ENCODE measurements around the gene PNMT. TPM values are rescaled to one million over a fixed set of nuclear protein-coding genes. Genes with fewer than 3 reads are reported as not detected.

PNMT gene
- polyA plus RNA-seq, 1 donor from 2014 or later = 1.5 TPM

- Histone ChIP-seq H3K4me3 (ENCODE audit: low read length) (no peak overlapping the region), H3K9me2 (ENCODE audit: insufficient read depth, low read length) (no peaks in the 10 kb centered on the region), H3K9me3 (ENCODE audit: low read length) (no peaks in the 10 kb centered on the region), H3K27ac (ENCODE audit: low read length) (no peak overlapping the region), H3K9ac (ENCODE audit: low read length) (no peak overlapping the region), H3F3A (ENCODE audit: insufficient read depth, low read length, poor library complexity, severe bottlenecking) (no peaks in the 10 kb centered on the region), H3K4me2 (ENCODE audit: low read length) (no peak overlapping the region), H3K79me2 (replicated peaks; ENCODE audit: insufficient read depth, low read length) (no peaks in the 10 kb centered on the region), H2AFZ (ENCODE audit: low read depth, low read length) (no peak overlapping the region), H3K27me3 (ENCODE audit: insufficient read depth, low read depth, low read length) (peaks cover 19% of the 10 kb centered on the region), H3K36me3 (ENCODE audit: insufficient read depth, low read length) (no peaks in the 10 kb centered on the region), H4K20me1 (ENCODE audit: insufficient read depth) (no peaks in the 10 kb centered on the region)
- no peak for TF ChIP-seq MXI1 (conservative IDR thresholded peaks at IDR 0.05; ENCODE audit: poor library complexity, severe bottlenecking)
- no peak for TF ChIP-seq REST (IDR thresholded peaks at IDR 0.05; ENCODE audit: borderline replicate concordance)
- no peak for TF ChIP-seq EZH2 (IDR thresholded peaks at IDR 0.05; ENCODE audit: borderline replicate concordance, insufficient read depth, low read length, poor library complexity, severe bottlenecking)
- TF ChIP-seq EP300 (conservative IDR thresholded peaks at IDR 0.05; ENCODE audit: poor library complexity, severe bottlenecking) = no peak
- TF ChIP-seq POLR2AphosphoS5 (IDR thresholded peaks at IDR 0.05) = no peak
- no peak for TF ChIP-seq SMC3 (conservative IDR thresholded peaks at IDR 0.05; ENCODE audit: poor library complexity)
- TF ChIP-seq TAF1 (IDR thresholded peaks at IDR 0.05; ENCODE audit: low read depth) = no peak
- no peak for TF ChIP-seq RAD21 (conservative IDR thresholded peaks at IDR 0.05)
- no peak for TF ChIP-seq CTCF (IDR thresholded peaks at IDR 0.05; ENCODE audit: poor library complexity, severe bottlenecking)
These were observed 2.0 kb upstream of the PNMT start for GRCh38 chr17:39666231-39666600.

DNA sequence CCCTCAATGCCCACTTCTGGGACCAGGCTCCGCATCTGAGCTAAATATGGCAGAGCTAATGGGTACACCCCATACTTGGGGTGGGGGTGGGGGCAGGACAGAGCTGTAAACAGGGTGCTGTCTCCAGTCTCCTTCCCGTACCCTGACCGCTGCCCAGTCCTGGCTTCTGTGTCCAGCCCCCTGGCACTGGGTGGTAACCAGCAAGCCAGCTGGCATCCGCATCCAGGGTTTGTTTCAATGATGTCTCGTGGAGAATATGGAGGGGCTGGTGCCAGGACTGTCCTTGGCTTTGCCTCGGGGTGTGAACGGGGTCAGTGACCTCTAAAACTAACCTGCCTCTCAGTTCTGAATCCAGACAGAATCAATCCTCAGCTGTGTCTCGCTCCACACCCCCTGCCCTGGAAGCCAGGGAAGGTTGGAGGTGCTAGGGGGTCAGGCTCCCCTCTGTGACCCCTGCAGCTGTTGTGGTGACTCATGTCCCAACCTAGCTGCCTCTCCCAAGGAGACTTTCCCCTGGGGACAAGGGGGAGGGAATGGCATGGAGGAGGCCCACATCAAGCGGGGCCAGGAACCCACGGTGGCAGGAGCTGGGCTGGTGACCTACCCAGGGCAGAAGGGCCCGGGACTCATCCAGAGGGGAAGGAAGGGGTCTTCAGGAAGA, 1.5 kb upstream of the PNMT start:
- Histone ChIP-seq H3K27ac (ENCODE audit: low read length) (no peak overlapping the region), H3K9ac (ENCODE audit: low read length) (no peak overlapping the region), H2AFZ (ENCODE audit: low read depth, low read length) (no peak overlapping the region), H3K36me3 (ENCODE audit: insufficient read depth, low read length) (no peaks in the 10 kb centered on the region), H3K4me2 (ENCODE audit: low read length) (no peak overlapping the region), H3K9me3 (ENCODE audit: low read length) (no peaks in the 10 kb centered on the region), H3F3A (ENCODE audit: insufficient read depth, low read length, poor library complexity, severe bottlenecking) (no peaks in the 10 kb centered on the region), H3K4me3 (ENCODE audit: low read length) (no peak overlapping the region), H3K79me2 (replicated peaks; ENCODE audit: insufficient read depth, low read length) (no peaks in the 10 kb centered on the region), H3K9me2 (ENCODE audit: insufficient read depth, low read length) (no peaks in the 10 kb centered on the region), H4K20me1 (ENCODE audit: insufficient read depth) (no peaks in the 10 kb centered on the region), H3K27me3 (ENCODE audit: insufficient read depth, low read depth, low read length) (peaks cover 19% of the 10 kb centered on the region)
- TF ChIP-seq RAD21 (conservative IDR thresholded peaks at IDR 0.05) (no peak), EP300 (conservative IDR thresholded peaks at IDR 0.05; ENCODE audit: poor library complexity, severe bottlenecking) (no peak), TAF1 (IDR thresholded peaks at IDR 0.05; ENCODE audit: low read depth) (no peak), POLR2AphosphoS5 (IDR thresholded peaks at IDR 0.05) (no peak), SMC3 (conservative IDR thresholded peaks at IDR 0.05; ENCODE audit: poor library complexity) (no peak), CTCF (IDR thresholded peaks at IDR 0.05; ENCODE audit: poor library complexity, severe bottlenecking) (no peak), EZH2 (IDR thresholded peaks at IDR 0.05; ENCODE audit: borderline replicate concordance, insufficient read depth, low read length, poor library complexity, severe bottlenecking) (no peak), REST (IDR thresholded peaks at IDR 0.05; ENCODE audit: borderline replicate concordance) (no peak), MXI1 (conservative IDR thresholded peaks at IDR 0.05; ENCODE audit: poor library complexity, severe bottlenecking) (no peak)

Measured in neural cell (in vitro differentiated cells).